GM12878 (cell line): ENCODE results near the gene REEP3. TPM values are rescaled to one million over a fixed set of nuclear protein-coding genes. Genes with fewer than 3 reads are reported as not detected.

Source experiments
- BCLAF1 ChIP-seq: fragments of 450-650 bp; IDR thresholded peaks from 2 replicates; pipeline ENCODE4 v1.6.1; 2017; ENCODE audit warnings: antibody characterized with exemption, mild to moderate bottlenecking, moderate library complexity
- CREM ChIP-seq: IDR thresholded peaks from 2 replicates; pipeline ENCODE4 v1.6.1; 2014; ENCODE audit warnings: antibody characterized with exemption, low read depth
- CUX1 ChIP-seq: IDR thresholded peaks from 2 replicates; pipeline ENCODE4 v1.6.1; 2012; ENCODE audit warnings: improper control_type of control experiment, low read depth, low read length; ENCODE audit not compliant: insufficient replicate concordance
- DPF2 ChIP-seq: fragments of 450-650 bp; IDR thresholded peaks from 2 replicates; pipeline ENCODE4 v1.6.1; 2017; ENCODE audit warnings: mild to moderate bottlenecking
- NFXL1 ChIP-seq: fragments of 450-650 bp; IDR thresholded peaks from 2 replicates; pipeline ENCODE4 v1.6.1; 2017; ENCODE audit warnings: antibody characterized with exemption, mild to moderate bottlenecking, borderline replicate concordance
- SP1 ChIP-seq: IDR thresholded peaks from one replicate; pipeline ENCODE4 v1.6.1; 2011; ENCODE audit warnings: low read depth, low read length
- SRF ChIP-seq, 2 experiments: IDR thresholded peaks; 2 replicates each; pipeline ENCODE4 v1.6.1; 2011; ENCODE audit warnings: low read depth in 2 of 2, low read length in 2 of 2, mild to moderate bottlenecking in 1 of 2, moderate library complexity in 1 of 2
- TCF12 ChIP-seq: IDR thresholded peaks from 2 replicates; pipeline ENCODE4 v1.6.1; 2011; ENCODE audit warnings: low read depth, mild to moderate bottlenecking, low read length
- ZNF592 ChIP-seq: fragments of 450-650 bp; IDR thresholded peaks from 2 replicates; pipeline ENCODE4 v1.6.1; 2017; ENCODE audit warnings: mild to moderate bottlenecking, moderate library complexity
- polyA plus RNA-seq, 11 experiments: library from polyadenylated mRNA; depleted of rRNA in 4 of 11; unstranded in 6 of 11; stranded (reverse) in 5 of 11; fragments of >200 nt; fragmentation: Nextera tagmentation in 4 of 11; fragmentation: Illumina TruSeq in 1 of 11; extraction: Ambion mirVana in 4 of 11; extraction: Trizol in 1 of 11; gene quantifications; 1 replicate in 1 of 11; 2 replicates in 10 of 11; pipeline versions ENCODE4 v1.2.1 to v1.2.3, GENCODE V29; 2011 to 2016; ENCODE audit warnings: inconsistent platforms in 2 of 11, missing spikeins in 2 of 11, low read depth in 1 of 11
- total RNA-seq, 4 experiments: library from RNA; depleted of rRNA in 3 of 4; stranded (reverse); fragments of >200 nt in 3 of 4; fragmentation: Illumina TruSeq in 1 of 4; extraction: Trizol in 1 of 4; gene quantifications; 2 replicates each; pipeline versions ENCODE4 v1.2.1 to v1.2.3, GENCODE V29; 2013 to 2021
- TF ChIP-seq, protein P1 (sequence below): IDR thresholded peaks from 2 replicates; pipeline ENCODE4 v1.6.1; 2012; ENCODE audit warnings: low read depth, low read length, improper control_type of control experiment
- TF ChIP-seq, protein P2 (sequence below): fragments of 450-650 bp; IDR thresholded peaks from 2 replicates; pipeline ENCODE4 v1.6.1; 2017; ENCODE audit warnings: mild to moderate bottlenecking, low read depth, inconsistent platforms; ENCODE audit not compliant: poor library complexity, severe bottlenecking

Gene REEP3
- total and polyA plus RNA-seq, 10 of the 15 experiments (the other 5 are each of a cell fraction or from before 2014, with no cell fraction given) = 4.9 to 25.9 (median 16.2) TPM

DNA sequence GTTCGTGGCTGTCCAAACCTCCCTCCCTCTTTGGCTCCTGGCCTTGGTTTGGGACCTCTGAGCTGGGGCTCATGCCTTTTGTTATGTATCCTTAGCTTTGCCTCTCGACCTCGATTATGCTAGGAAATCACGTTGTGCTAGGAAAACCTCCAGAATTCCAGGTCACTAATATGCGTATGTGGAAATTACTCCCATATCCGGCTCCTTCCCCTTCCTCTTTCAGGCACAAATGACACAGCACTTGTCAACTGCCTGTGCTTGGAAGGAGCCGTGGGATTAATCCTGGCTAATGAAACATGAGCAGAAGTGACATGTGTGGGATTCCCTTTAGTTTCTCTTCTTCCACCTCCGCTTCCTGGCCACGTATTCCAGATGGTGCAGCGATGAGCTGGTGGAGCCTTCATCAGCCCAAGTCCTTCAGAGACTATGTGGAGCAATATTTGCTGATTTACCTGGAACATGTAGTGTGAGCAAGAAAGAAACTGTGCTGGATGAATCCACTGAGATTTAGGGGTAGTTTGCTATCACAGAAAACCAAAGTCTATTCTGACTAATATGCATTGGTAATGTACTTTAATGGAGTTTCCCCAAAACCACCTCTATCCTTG lies 149.2 kb downstream of the REEP3 start (continued):
- TF ChIP-seq CUX1 (no peak), TCF12 (no peak), SRF (IDR thresholded peaks at IDR 0.05; ENCODE audit: low read depth in 2 of 2, low read length in 2 of 2) (peak in 1 of 2 experiments; percentile 51; a peak in 1 of 4 replicates), SP1 (no peak), CREM (peak; percentile 63; the same call in 1 of the 2 replicates), DPF2 (no peak), NFXL1 (no peak), BCLAF1 (no peak), ZNF592 (no peak)
- TF ChIP-seq, protein P1, sequence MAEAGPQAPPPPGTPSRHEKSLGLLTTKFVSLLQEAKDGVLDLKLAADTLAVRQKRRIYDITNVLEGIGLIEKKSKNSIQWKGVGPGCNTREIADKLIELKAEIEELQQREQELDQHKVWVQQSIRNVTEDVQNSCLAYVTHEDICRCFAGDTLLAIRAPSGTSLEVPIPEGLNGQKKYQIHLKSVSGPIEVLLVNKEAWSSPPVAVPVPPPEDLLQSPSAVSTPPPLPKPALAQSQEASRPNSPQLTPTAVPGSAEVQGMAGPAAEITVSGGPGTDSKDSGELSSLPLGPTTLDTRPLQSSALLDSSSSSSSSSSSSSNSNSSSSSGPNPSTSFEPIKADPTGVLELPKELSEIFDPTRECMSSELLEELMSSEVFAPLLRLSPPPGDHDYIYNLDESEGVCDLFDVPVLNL = no peak
- TF ChIP-seq, protein P2, sequence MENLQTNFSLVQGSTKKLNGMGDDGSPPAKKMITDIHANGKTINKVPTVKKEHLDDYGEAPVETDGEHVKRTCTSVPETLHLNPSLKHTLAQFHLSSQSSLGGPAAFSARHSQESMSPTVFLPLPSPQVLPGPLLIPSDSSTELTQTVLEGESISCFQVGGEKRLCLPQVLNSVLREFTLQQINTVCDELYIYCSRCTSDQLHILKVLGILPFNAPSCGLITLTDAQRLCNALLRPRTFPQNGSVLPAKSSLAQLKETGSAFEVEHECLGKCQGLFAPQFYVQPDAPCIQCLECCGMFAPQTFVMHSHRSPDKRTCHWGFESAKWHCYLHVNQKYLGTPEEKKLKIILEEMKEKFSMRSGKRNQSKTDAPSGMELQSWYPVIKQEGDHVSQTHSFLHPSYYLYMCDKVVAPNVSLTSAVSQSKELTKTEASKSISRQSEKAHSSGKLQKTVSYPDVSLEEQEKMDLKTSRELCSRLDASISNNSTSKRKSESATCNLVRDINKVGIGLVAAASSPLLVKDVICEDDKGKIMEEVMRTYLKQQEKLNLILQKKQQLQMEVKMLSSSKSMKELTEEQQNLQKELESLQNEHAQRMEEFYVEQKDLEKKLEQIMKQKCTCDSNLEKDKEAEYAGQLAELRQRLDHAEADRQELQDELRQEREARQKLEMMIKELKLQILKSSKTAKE = no peak
